ENCODE data around the gene NOX5. TPM values are rescaled to one million over a fixed set of nuclear protein-coding genes. Genes with fewer than 3 reads are reported as not detected.

NOX5 gene
- total RNA-seq, 5 donors from 2014 or later (not counting 1 experiment from before 2014, with no cell fraction given): 0.10 TPM; not detected in 4

DNA sequence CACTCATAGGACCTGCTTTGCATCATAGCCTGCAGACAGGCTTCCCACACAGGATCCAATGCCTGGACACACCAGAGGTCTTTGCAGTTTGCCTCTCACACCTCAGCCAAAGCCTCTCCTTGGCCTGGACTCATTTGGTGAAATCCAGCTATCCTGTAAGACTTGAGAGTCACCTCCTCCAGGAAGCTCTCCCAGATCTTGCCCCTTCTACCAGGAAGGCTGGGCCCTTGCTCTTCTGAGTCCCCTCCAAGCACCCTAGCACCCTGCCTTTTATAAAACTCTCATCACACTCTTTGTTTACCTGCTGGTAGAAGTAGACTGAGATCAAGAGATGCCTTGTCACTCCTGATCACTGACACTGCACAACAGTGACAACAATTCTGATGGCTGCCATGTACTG, 79.1 kb downstream of the NOX5 start:
- Mint-ChIP-seq H3K27ac (no peak overlapping the region), H3K36me3 (no peaks in the 10 kb centered on the region), H3K4me3 (no peak overlapping the region), H3K27me3 (peaks cover 9 to 13% of the 10 kb centered on the region in 2 donors), H3K9me3 (no peaks in the 10 kb centered on the region), H3K4me1 (no peaks in the 10 kb centered on the region)
- ChIA-PET CTCF (no interaction called here), POLR2A (no interaction called here)
- no peak for DNase-seq
- H3K4me3 ChIP-seq (ENCODE audit: control insufficient read depth in 1 of 2, extremely low read depth in 1 of 2, low read length in 1 of 2): no peak overlapping the region
- H3K27ac ChIP-seq (ENCODE audit: low read length): no peak overlapping the region
- H3K36me3 ChIP-seq (ENCODE audit: control insufficient read depth in 2 of 2, extremely low read depth in 1 of 2, insufficient read depth in 1 of 2, low read length in 1 of 2): no peaks in the 10 kb centered on the region
- no peak for ATAC-seq (replicated peaks in 1 of 4)
- H3K9me3 ChIP-seq: no peaks in the 10 kb centered on the region
- H3K27me3 ChIP-seq (replicated peaks in 1 of 2; ENCODE audit: control insufficient read depth in 2 of 2, extremely low read depth in 1 of 2, insufficient read depth in 2 of 2, low read length in 1 of 2): peaks cover 0 to 11% of the 10 kb centered on the region in 2 experiments
- H3K4me1 ChIP-seq (ENCODE audit: control insufficient read depth in 1 of 2, extremely low read depth in 1 of 2, insufficient read depth in 2 of 2, low read length in 2 of 2): no peaks in the 10 kb centered on the region

DNA sequence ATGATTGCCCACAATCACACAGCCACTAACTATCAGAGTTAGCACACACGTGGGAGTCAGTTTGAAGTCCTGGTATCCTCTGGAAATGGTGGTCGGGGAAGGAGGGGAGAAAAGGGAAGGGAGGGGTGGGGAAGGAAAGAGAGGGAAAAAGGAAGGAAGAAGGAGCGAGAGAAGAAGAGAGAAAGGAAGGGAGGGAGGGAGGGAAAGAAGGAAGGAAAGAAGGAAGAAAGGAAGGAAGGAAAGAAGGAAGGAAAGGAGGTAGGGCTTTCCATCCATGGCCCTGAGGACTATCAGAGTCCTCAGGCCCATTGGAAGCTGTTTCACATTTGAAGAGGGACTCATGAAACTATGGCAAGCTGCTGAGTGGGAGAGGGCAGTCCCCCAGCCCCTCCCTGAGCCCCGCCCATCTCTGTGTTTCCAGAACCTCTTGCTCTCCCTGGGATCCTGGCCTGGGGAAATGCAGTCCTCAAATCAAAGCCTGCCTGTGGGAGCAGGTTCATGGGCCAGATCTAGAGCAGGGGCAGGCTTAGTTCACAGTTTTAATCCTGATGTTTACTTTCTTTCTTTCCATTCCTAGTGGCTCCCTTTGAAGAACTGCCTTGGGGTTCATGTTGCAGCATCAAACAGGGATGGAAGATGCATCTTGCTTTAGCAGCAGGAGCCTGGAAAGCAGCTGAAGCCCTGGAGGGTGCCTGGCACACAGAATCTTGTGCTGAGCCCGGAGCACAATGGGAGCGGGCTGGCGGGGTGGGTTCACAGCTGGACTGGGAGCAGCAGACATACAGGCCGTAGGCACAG, 79.8 kb downstream of the NOX5 start:
- no peak overlapping the region for H3K27ac ChIP-seq (ENCODE audit: low read length)

GRCh38 chr15:69095274-69095673, 80.8 kb downstream of the NOX5 start:
- H3K27me3 Mint-ChIP-seq: peaks cover 0 to 7% of the 10 kb centered on the region in 2 donors
- ChIA-PET CTCF (no interaction called here), POLR2A (no interaction called here)
- Histone ChIP-seq H3K4me3 (ENCODE audit: control insufficient read depth in 1 of 2, extremely low read depth in 1 of 2, low read length in 1 of 2) (no peak overlapping the region), H3K27ac (ENCODE audit: low read length) (no peak overlapping the region), H3K27me3 (replicated peaks in 1 of 2; ENCODE audit: control insufficient read depth in 2 of 2, extremely low read depth in 1 of 2, insufficient read depth in 2 of 2, low read length in 1 of 2) (peaks cover 0 to 11% of the 10 kb centered on the region in 2 experiments), H3K4me1 (ENCODE audit: control insufficient read depth in 1 of 2, extremely low read depth in 1 of 2, insufficient read depth in 2 of 2, low read length in 2 of 2) (no peaks in the 10 kb centered on the region), H3K36me3 (ENCODE audit: control insufficient read depth in 2 of 2, extremely low read depth in 1 of 2, insufficient read depth in 1 of 2, low read length in 1 of 2) (no peaks in the 10 kb centered on the region), H3K9me3 (no peaks in the 10 kb centered on the region)
- no peak overlapping the region for H3K4me3 Mint-ChIP-seq
- DNase-seq: no peak
- WGBS (ENCODE audit: insufficient coverage): 82% methylated on average over 1 of the region's 1 CpG
- no peaks in the 10 kb centered on the region for H3K36me3 Mint-ChIP-seq
- no peak for ATAC-seq (replicated peaks in 1 of 4)
- H3K4me1 Mint-ChIP-seq: no peaks in the 10 kb centered on the region
- H3K9me3 Mint-ChIP-seq: no peaks in the 10 kb centered on the region
- H3K27ac Mint-ChIP-seq: no peak overlapping the region

More for the DNA sequence above, 79.8 kb downstream of the NOX5 start:
- Histone ChIP-seq H3K4me1 (ENCODE audit: control insufficient read depth in 1 of 2, extremely low read depth in 1 of 2, insufficient read depth in 2 of 2, low read length in 2 of 2) (no peaks in the 10 kb centered on the region), H3K9me3 (no peaks in the 10 kb centered on the region), H3K27me3 (replicated peaks in 1 of 2; ENCODE audit: control insufficient read depth in 2 of 2, extremely low read depth in 1 of 2, insufficient read depth in 2 of 2, low read length in 1 of 2) (peaks cover 0 to 11% of the 10 kb centered on the region in 2 experiments), H3K4me3 (ENCODE audit: control insufficient read depth in 1 of 2, extremely low read depth in 1 of 2, low read length in 1 of 2) (no peak overlapping the region), H3K36me3 (ENCODE audit: control insufficient read depth in 2 of 2, extremely low read depth in 1 of 2, insufficient read depth in 1 of 2, low read length in 1 of 2) (no peaks in the 10 kb centered on the region)
- no peak for DNase-seq
- WGBS (ENCODE audit: insufficient coverage): 86% methylated on average over 6 of the region's 8 CpGs
- Mint-ChIP-seq H3K36me3 (no peaks in the 10 kb centered on the region), H3K4me3 (no peak overlapping the region), H3K27me3 (peaks cover 5 to 12% of the 10 kb centered on the region in 2 donors), H3K9me3 (no peaks in the 10 kb centered on the region), H3K4me1 (no peaks in the 10 kb centered on the region), H3K27ac (no peak overlapping the region)
- no peak for ATAC-seq (replicated peaks in 1 of 4)
- ChIA-PET POLR2A (no interaction called here), CTCF (no interaction called here)

DNA sequence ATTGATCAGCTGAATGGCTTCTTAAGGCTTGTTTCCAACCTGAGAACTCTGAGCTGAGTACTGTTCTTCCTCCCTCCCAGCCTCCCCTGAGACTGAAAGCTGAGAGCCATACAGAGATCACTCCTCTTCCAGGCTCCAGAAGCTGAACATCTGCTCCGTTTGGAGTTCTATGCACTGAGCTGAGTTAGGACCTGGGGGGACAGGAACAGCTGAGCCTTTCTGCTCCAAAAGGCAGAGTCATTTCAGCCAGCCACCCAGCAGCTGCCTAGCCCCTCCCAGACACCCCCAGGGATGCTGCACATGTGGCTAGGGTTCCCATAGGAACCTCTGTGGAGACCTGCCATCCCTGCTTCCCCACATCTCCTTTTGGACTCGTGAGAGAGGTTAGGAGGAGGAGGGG, 81.7 kb downstream of the NOX5 start:
- Histone ChIP-seq H3K36me3 (ENCODE audit: control insufficient read depth in 2 of 2, extremely low read depth in 1 of 2, insufficient read depth in 1 of 2, low read length in 1 of 2) (no peaks in the 10 kb centered on the region), H3K4me3 (ENCODE audit: control insufficient read depth in 1 of 2, extremely low read depth in 1 of 2, low read length in 1 of 2) (no peak overlapping the region), H3K27ac (ENCODE audit: low read length) (no peak overlapping the region), H3K4me1 (ENCODE audit: control insufficient read depth in 1 of 2, extremely low read depth in 1 of 2, insufficient read depth in 2 of 2, low read length in 2 of 2) (no peaks in the 10 kb centered on the region), H3K27me3 (replicated peaks in 1 of 2; ENCODE audit: control insufficient read depth in 2 of 2, extremely low read depth in 1 of 2, insufficient read depth in 2 of 2, low read length in 1 of 2) (peaks cover 0 to 10% of the 10 kb centered on the region in 2 experiments), H3K9me3 (no peaks in the 10 kb centered on the region)
- Mint-ChIP-seq H3K27ac (no peak overlapping the region), H3K36me3 (no peaks in the 10 kb centered on the region), H3K4me1 (no peaks in the 10 kb centered on the region), H3K9me3 (no peaks in the 10 kb centered on the region), H3K27me3 (peaks cover 0 to 3% of the 10 kb centered on the region in 2 donors), H3K4me3 (no peak overlapping the region)
- POLR2A ChIA-PET: no interaction called here
- CTCF ChIA-PET: no interaction called here
- 63% methylated on average over 1 of the region's 2 CpGs for WGBS (ENCODE audit: insufficient coverage)
- no peak for DNase-seq
- ATAC-seq (replicated peaks in 1 of 4): no peak

GRCh38 chr15:69096626-69097025, 82.1 kb downstream of the NOX5 start:
- Mint-ChIP-seq H3K36me3 (no peaks in the 10 kb centered on the region), H3K27me3 (peaks cover 0 to 3% of the 10 kb centered on the region in 2 donors), H3K27ac (no peak overlapping the region), H3K4me3 (no peak overlapping the region), H3K4me1 (peaks cover 0 to 1% (median 0%) of the 10 kb centered on the region in 3 donors), H3K9me3 (no peaks in the 10 kb centered on the region)
- ChIA-PET CTCF (interaction anchor here in 1 of 2 donors (0.5 kb wide), 1 partner anchor 146 kb away, joined by 5 read pairs; no protein-coding TSS in a partner anchor), POLR2A (no interaction called here)
- H3K27me3 ChIP-seq (replicated peaks in 1 of 2; ENCODE audit: control insufficient read depth in 2 of 2, extremely low read depth in 1 of 2, insufficient read depth in 2 of 2, low read length in 1 of 2): peaks cover 0 to 9% of the 10 kb centered on the region in 2 experiments
- no peaks in the 10 kb centered on the region for H3K9me3 ChIP-seq
- no peaks in the 10 kb centered on the region for H3K4me1 ChIP-seq (ENCODE audit: control insufficient read depth in 1 of 2, extremely low read depth in 1 of 2, insufficient read depth in 2 of 2, low read length in 2 of 2)
- WGBS (ENCODE audit: insufficient coverage): no CpG with 5 or more reads among the region's 2 CpGs
- ATAC-seq (replicated peaks in 1 of 4) (no peak), DNase-seq (no peak)
- H3K4me3 ChIP-seq (ENCODE audit: control insufficient read depth in 1 of 2, extremely low read depth in 1 of 2, low read length in 1 of 2): no peak overlapping the region
- H3K27ac ChIP-seq (ENCODE audit: low read length): no peak overlapping the region
- no peaks in the 10 kb centered on the region for H3K36me3 ChIP-seq (ENCODE audit: control insufficient read depth in 2 of 2, extremely low read depth in 1 of 2, insufficient read depth in 1 of 2, low read length in 1 of 2)

DNA sequence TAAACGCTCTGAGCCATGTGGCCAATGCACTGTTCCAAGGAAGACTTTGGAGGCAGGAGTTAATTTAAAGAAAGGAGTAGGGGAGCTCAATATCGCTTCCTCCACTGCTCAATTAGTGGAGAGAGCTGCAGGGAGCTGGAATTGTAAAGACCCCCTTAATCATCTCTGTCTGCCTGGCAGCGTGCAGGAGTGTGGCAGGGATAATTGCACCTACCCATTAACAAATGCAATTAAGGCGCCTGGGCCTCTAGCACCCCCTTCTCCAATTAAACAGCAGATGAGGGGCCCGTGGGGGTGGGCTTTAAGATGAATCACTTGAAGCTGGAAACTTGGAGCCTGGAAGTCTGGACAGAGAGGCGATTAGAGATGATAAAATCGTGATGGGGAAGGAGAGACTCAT, 84.3 kb downstream of the NOX5 start:
- peaks cover 0 to 9% of the 10 kb centered on the region in 2 experiments for H3K4me1 ChIP-seq (ENCODE audit: control insufficient read depth in 1 of 2, extremely low read depth in 1 of 2, insufficient read depth in 2 of 2, low read length in 2 of 2)
- Mint-ChIP-seq H3K9me3 (no peaks in the 10 kb centered on the region), H3K27ac (no peak overlapping the region), H3K36me3 (no peaks in the 10 kb centered on the region), H3K27me3 (no peaks in the 10 kb centered on the region), H3K4me3 (no peak overlapping the region), H3K4me1 (peaks cover 7 to 15% (median 10%) of the 10 kb centered on the region in 3 donors)
- H3K36me3 ChIP-seq (ENCODE audit: control insufficient read depth in 2 of 2, extremely low read depth in 1 of 2, insufficient read depth in 1 of 2, low read length in 1 of 2): no peaks in the 10 kb centered on the region
- ChIA-PET POLR2A (no interaction called here), CTCF (no interaction called here)
- ATAC-seq (replicated peaks in 1 of 4) (no peak), DNase-seq (no peak)
- no peaks in the 10 kb centered on the region for H3K9me3 ChIP-seq
- no peak overlapping the region for H3K27ac ChIP-seq (ENCODE audit: low read length)
- H3K4me3 ChIP-seq (ENCODE audit: control insufficient read depth in 1 of 2, extremely low read depth in 1 of 2, low read length in 1 of 2): no peak overlapping the region
- 100% methylated on average over 3 of the region's 7 CpGs for WGBS (ENCODE audit: insufficient coverage)
- H3K27me3 ChIP-seq (replicated peaks in 1 of 2; ENCODE audit: control insufficient read depth in 2 of 2, extremely low read depth in 1 of 2, insufficient read depth in 2 of 2, low read length in 1 of 2): peaks cover 0 to 9% of the 10 kb centered on the region in 2 experiments

All from T-cell (primary cell).